Inflammatory macrophage treated with lipopolysaccharide for 1 hour (primary cell): ENCODE data around the gene MXD3.
"Not testable (repeated sequence)": the region's sequence is repeated elsewhere in the genome, so short reads cannot be mapped to it uniquely, and the experiment has no call there.

Experiments
- DNase-seq, 2 donors: peaks; one replicate each; pipeline ENCODE4 v3.0.0-alpha.2; 2020 to 2022

The MXD3 gene

GRCh38 chr5:177260961-177261360 is 50.7 kb downstream of the MXD3 start:
- DNase-seq: no peak

GRCh38 chr5:177258711-177259110 is 53.0 kb downstream of the MXD3 start:
- not testable (repeated sequence) for DNase-seq
